ENCODE measurements around the gene GIT2. TPM values are rescaled to one million over a fixed set of nuclear protein-coding genes. Genes with fewer than 3 reads are reported as not detected.
A peak's percentile ranks its signal among the peaks of the same experiment; 100 is the strongest.

GIT2 gene
- total and polyA plus RNA-seq, 2 donors from 2014 or later = 10.4 to 46.2 TPM

- no peaks in the 10 kb centered on the region for H3K27me3 ChIP-seq (ENCODE audit: control insufficient read depth, insufficient read depth, low read length)
- H3K36me3 ChIP-seq (ENCODE audit: control insufficient read depth in 2 of 3, insufficient read depth in 3 of 3, low read length in 3 of 3) = no peaks in the 10 kb centered on the region
- intact Hi-C loops (cut with DNase I) = no loop called here
- FAIRE-seq = no peak
- no peaks in the 10 kb centered on the region for H3K9me3 ChIP-seq (ENCODE audit: control insufficient read depth in 2 of 3, insufficient read depth in 1 of 3, low read length in 3 of 3)
- no peak overlapping the region for H3K4me3 ChIP-seq (ENCODE audit: low read length in 3 of 3)
- peaks cover 0 to 18% (median 7%) of the 10 kb centered on the region in 3 donors for H3K4me1 ChIP-seq (ENCODE audit: control insufficient read depth in 2 of 3, insufficient read depth in 2 of 3, low read depth in 1 of 3, low read length in 3 of 3)
- H3K9ac ChIP-seq (ENCODE audit: low read length in 3 of 3) = no peak overlapping the region
- TF ChIP-seq, protein P1, sequence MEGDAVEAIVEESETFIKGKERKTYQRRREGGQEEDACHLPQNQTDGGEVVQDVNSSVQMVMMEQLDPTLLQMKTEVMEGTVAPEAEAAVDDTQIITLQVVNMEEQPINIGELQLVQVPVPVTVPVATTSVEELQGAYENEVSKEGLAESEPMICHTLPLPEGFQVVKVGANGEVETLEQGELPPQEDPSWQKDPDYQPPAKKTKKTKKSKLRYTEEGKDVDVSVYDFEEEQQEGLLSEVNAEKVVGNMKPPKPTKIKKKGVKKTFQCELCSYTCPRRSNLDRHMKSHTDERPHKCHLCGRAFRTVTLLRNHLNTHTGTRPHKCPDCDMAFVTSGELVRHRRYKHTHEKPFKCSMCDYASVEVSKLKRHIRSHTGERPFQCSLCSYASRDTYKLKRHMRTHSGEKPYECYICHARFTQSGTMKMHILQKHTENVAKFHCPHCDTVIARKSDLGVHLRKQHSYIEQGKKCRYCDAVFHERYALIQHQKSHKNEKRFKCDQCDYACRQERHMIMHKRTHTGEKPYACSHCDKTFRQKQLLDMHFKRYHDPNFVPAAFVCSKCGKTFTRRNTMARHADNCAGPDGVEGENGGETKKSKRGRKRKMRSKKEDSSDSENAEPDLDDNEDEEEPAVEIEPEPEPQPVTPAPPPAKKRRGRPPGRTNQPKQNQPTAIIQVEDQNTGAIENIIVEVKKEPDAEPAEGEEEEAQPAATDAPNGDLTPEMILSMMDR (IDR thresholded peaks at IDR 0.05; ENCODE audit: borderline replicate concordance, extremely low read depth, insufficient read depth) = no peak
- no peak overlapping the region for H3K27ac ChIP-seq (ENCODE audit: low read depth in 2 of 2, low read length in 2 of 2)
- DNase-seq = no peak
Measured at GRCh38 chr12:109997393-109997792, 1.2 kb upstream of the GIT2 start.

GRCh38 chr12:109996483-109996853 lies 300 bp upstream of the GIT2 start:
- H3K4me3 ChIP-seq (ENCODE audit: low read length in 3 of 3) = peak overlapping the region; percentile 55 to 88 (median 82)
- H3K9me3 ChIP-seq (ENCODE audit: control insufficient read depth in 2 of 3, insufficient read depth in 1 of 3, low read length in 3 of 3) = no peaks in the 10 kb centered on the region
- H3K27me3 ChIP-seq (ENCODE audit: control insufficient read depth, insufficient read depth, low read length) = no peaks in the 10 kb centered on the region
- peaks cover 0 to 18% (median 7%) of the 10 kb centered on the region in 3 donors for H3K4me1 ChIP-seq (ENCODE audit: control insufficient read depth in 2 of 3, insufficient read depth in 2 of 3, low read depth in 1 of 3, low read length in 3 of 3)
- H3K9ac ChIP-seq (ENCODE audit: low read length in 3 of 3) = peak overlapping the region in 2 of 3 donors; percentile 62 to 88
- DNase-seq (no peak), FAIRE-seq (no peak)
- intact Hi-C loops (cut with DNase I) = no loop called here
- TF ChIP-seq, protein P1 (IDR thresholded peaks at IDR 0.05; ENCODE audit: borderline replicate concordance, extremely low read depth, insufficient read depth) = no peak
- H3K36me3 ChIP-seq (ENCODE audit: control insufficient read depth in 2 of 3, insufficient read depth in 3 of 3, low read length in 3 of 3) = peaks cover 0 to 3% (median 0%) of the 10 kb centered on the region in 3 donors
- H3K27ac ChIP-seq (ENCODE audit: low read depth in 2 of 2, low read length in 2 of 2) = peak overlapping the region in 1 of 2 donors; percentile 13

GRCh38 chr12:109995361-109995685 lies 845 bp downstream of the GIT2 start:
- intact Hi-C loops (cut with DNase I) = no loop called here
- peaks cover 0 to 18% (median 7%) of the 10 kb centered on the region in 3 donors for H3K4me1 ChIP-seq (ENCODE audit: control insufficient read depth in 2 of 3, insufficient read depth in 2 of 3, low read depth in 1 of 3, low read length in 3 of 3)
- no peak for FAIRE-seq

More at GRCh38 chr12:109995361-109995685, 845 bp downstream of the GIT2 start:
- TF ChIP-seq, protein P1 (IDR thresholded peaks at IDR 0.05; ENCODE audit: borderline replicate concordance, extremely low read depth, insufficient read depth) = no peak
- peak in 1 of 5 donors; percentile 51 for DNase-seq
- H3K9ac ChIP-seq (ENCODE audit: low read length in 3 of 3) = peak overlapping the region; percentile 24 to 88 (median 57)
- peak overlapping the region in 1 of 2 donors; percentile 56 for H3K27ac ChIP-seq (ENCODE audit: low read depth in 2 of 2, low read length in 2 of 2)
- peaks cover 0 to 9% (median 5%) of the 10 kb centered on the region in 3 donors for H3K36me3 ChIP-seq (ENCODE audit: control insufficient read depth in 2 of 3, insufficient read depth in 3 of 3, low read length in 3 of 3)
- peak overlapping the region; percentile 55 to 88 (median 82) for H3K4me3 ChIP-seq (ENCODE audit: low read length in 3 of 3)
- H3K27me3 ChIP-seq (ENCODE audit: control insufficient read depth, insufficient read depth, low read length) = no peaks in the 10 kb centered on the region
- H3K9me3 ChIP-seq (ENCODE audit: control insufficient read depth in 2 of 3, insufficient read depth in 1 of 3, low read length in 3 of 3) = no peaks in the 10 kb centered on the region
